ENCODE results near the gene PTPRQ.

Gene PTPRQ

GRCh38 chr12:80707830-80708258, 263.8 kb downstream of the PTPRQ start:
- DNase-seq: no peak

- DNase-seq: no peak
Observed at GRCh38 chr12:80708259-80708974, 264.4 kb downstream of the PTPRQ start.

GRCh38 chr12:80708975-80709328, 264.9 kb downstream of the PTPRQ start:
- DNase-seq: no peak

GRCh38 chr12:80709811-80710726, 266.0 kb downstream of the PTPRQ start:
- DNase-seq: no peak

GRCh38 chr12:80710727-80711449, 266.9 kb downstream of the PTPRQ start:
- no peak for DNase-seq

GRCh38 chr12:80711866-80712265, 267.8 kb downstream of the PTPRQ start:
- DNase-seq: no peak

- DNase-seq: no peak
Observed at GRCh38 chr12:80712866-80713265, 268.8 kb downstream of the PTPRQ start.

- DNase-seq: no peak
Observed at GRCh38 chr12:80713419-80713818, 269.4 kb downstream of the PTPRQ start.

- DNase-seq: no peak
Observed at GRCh38 chr12:80714055-80714454, 270.0 kb downstream of the PTPRQ start.

- DNase-seq: no peak
Observed at GRCh38 chr12:80714846-80715245, 270.8 kb downstream of the PTPRQ start.

- no peak for DNase-seq
Observed at GRCh38 chr12:80715713-80716249, 271.7 kb downstream of the PTPRQ start.

- DNase-seq: no peak
Observed at GRCh38 chr12:80716696-80717469, 272.8 kb downstream of the PTPRQ start, which contains the start of gene MYF5. TSS of gene MYF5 (plus strand) at chr12:80716912. CDS start at chr12:80717064, 152 bp downstream.

- DNase-seq: no peak
Observed at GRCh38 chr12:80717856-80718255, 273.8 kb downstream of the PTPRQ start.

GRCh38 chr12:80720516-80720915, 276.5 kb downstream of the PTPRQ start:
- DNase-seq: no peak

- no peak for DNase-seq
Observed at GRCh38 chr12:80721326-80721725, 277.3 kb downstream of the PTPRQ start.

Data from stimulated activated CD4-positive, alpha-beta T cell treated with anti-CD3 and anti-CD28 coated beads, Interleukin-12 subunit alpha, Interleukin-12 subunit beta, amount 100 ng/mL, for 4 hours (primary cell).